HepG2 (cell line): Measurements from ENCODE around the gene FNIP2. TPM values are rescaled to one million over a fixed set of nuclear protein-coding genes. Genes with fewer than 3 reads are reported as not detected.

ENCODE experiments used
- ATAC-seq: fragments of 200-7000 bp; cut with Tn5 transposase; 3 replicates; pipeline ENCODE4 v1.9.1; 2020; ENCODE audit warnings: mild to moderate bottlenecking, moderate library complexity
- BruUV-seq: library from RNA; stranded (reverse); fragments of 400-500 nt; replicated peaks from 2 replicates; lab custom pipeline; 2021; lab: Mats Ljungman, UMichigan
- CTCF ChIA-PET: fragments of 300-600 bp; formaldehyde crosslinking; extraction: SDS; loops from one replicate; lab custom pipeline; 2021; ENCODE audit warnings: low total read pairs, inconsistent platforms, low intra/inter-chr PET ratio; lab: Yijun Ruan, JAX
- POLR2A ChIA-PET: fragments of 350-600 bp; sonication (Branson Sonifier 250); formaldehyde crosslinking; loops from one replicate; lab custom pipeline; 2020; ENCODE audit warnings: antibody characterized with exemption, inconsistent platforms; lab: Yijun Ruan, JAX
- DNase-seq: peaks from one replicate; pipeline ENCODE4 v3.0.0-alpha.2; 2015; ENCODE audit warnings: low spot score
- FAIRE-seq: peaks from 3 replicates; lab custom pipeline; 2011; peaks lifted over from hg19 to GRCh38; lab: Jason Lieb, UNC
- H2AFZ ChIP-seq: one replicate; pipeline ENCODE4 v1.6.1; 2011; ENCODE audit warnings: low read length, inconsistent platforms
- H3K27ac ChIP-seq: fragments of 300-600 bp; 3 replicates; pipeline ENCODE4 v1.8.0; 2011; ENCODE audit warnings: mixed run types, mild to moderate bottlenecking, mixed read lengths, low read length, inconsistent platforms; ENCODE audit not compliant: insufficient read depth; ENCODE audit errors: extremely low read length
- H3K27me3 ChIP-seq, 2 experiments: fragments of 200-600 bp in 1 of 2; 2 replicates in 1 of 2; 3 replicates in 1 of 2; pipeline versions ENCODE4 v1.6.0 to v1.8.0; 2011; ENCODE audit warnings: low read length in 2 of 2, mild to moderate bottlenecking in 2 of 2, moderate library complexity in 2 of 2, inconsistent platforms in 1 of 2; ENCODE audit not compliant: insufficient read depth in 2 of 2, control insufficient read depth in 1 of 2
- H3K36me3 ChIP-seq, 2 experiments: fragments of 200-600 bp in 1 of 2; replicated peaks in 1 of 2; 2 replicates in 1 of 2; 3 replicates in 1 of 2; pipeline versions ENCODE4 v1.5.1 to v1.8.0; 2011; ENCODE audit warnings: low read length in 2 of 2, inconsistent platforms in 1 of 2; ENCODE audit not compliant: insufficient read depth in 2 of 2, control insufficient read depth in 1 of 2
- H3K4me1 ChIP-seq: 2 replicates; pipeline ENCODE4 v1.5.1; 2012; ENCODE audit warnings: low read length, inconsistent platforms; ENCODE audit not compliant: insufficient read depth
- H3K4me2 ChIP-seq: 2 replicates; pipeline ENCODE4 v1.6.0; 2011; ENCODE audit warnings: low read depth, low read length, inconsistent platforms
- H3K4me3 ChIP-seq, 3 experiments: fragments of 200-600 bp in 1 of 3; sonication (generic), shearing (Covaris generic) in 1 of 3; replicated peaks in 1 of 3; 2 replicates each; pipeline ENCODE4 v1.5.1; 2011 to 2016; ENCODE audit warnings: low read length in 3 of 3, inconsistent platforms in 2 of 3, low read depth in 2 of 3, mild to moderate bottlenecking in 2 of 3, control low read depth in 1 of 3, mixed read lengths in 1 of 3; ENCODE audit not compliant: insufficient read depth in 1 of 3
- H3K79me2 ChIP-seq: one replicate; pipeline ENCODE4 v1.6.1; 2011; ENCODE audit warnings: low read length, inconsistent platforms; ENCODE audit not compliant: insufficient read depth
- H3K9ac ChIP-seq: 2 replicates; pipeline ENCODE4 v1.6.0; 2011; ENCODE audit warnings: mild to moderate bottlenecking, low read depth, low read length, inconsistent platforms; ENCODE audit not compliant: insufficient read depth
- H3K9me3 ChIP-seq: 2 replicates; pipeline ENCODE4 v1.5.1; 2012; ENCODE audit warnings: mild to moderate bottlenecking, low read length
- H4K20me1 ChIP-seq: 2 replicates; pipeline ENCODE4 v1.6.0; 2011; ENCODE audit warnings: inconsistent platforms, mild to moderate bottlenecking, low read length, moderate library complexity; ENCODE audit not compliant: insufficient read depth
- DZIP1 ChIP-seq: sonication (generic); formaldehyde crosslinking; IDR thresholded peaks from 2 replicates; pipeline ENCODE4 v1.5.0; 2020; ENCODE audit warnings: mild to moderate bottlenecking, missing genetic modification reagents
- FOSL2 ChIP-seq: sonication (generic); formaldehyde crosslinking; IDR thresholded peaks from 2 replicates; pipeline ENCODE4 v1.4.0; 2020; ENCODE audit warnings: missing genetic modification reagents
- LCORL ChIP-seq, 2 experiments: fragments of 450-650 bp in 1 of 2; sonication (generic) in 1 of 2; formaldehyde crosslinking in 1 of 2; IDR thresholded peaks; 2 replicates each; pipeline versions ENCODE4 v1.5.0 to v1.6.1; 2017 to 2020; ENCODE audit warnings: antibody characterized with exemption in 1 of 2, missing genetic modification reagents in 1 of 2
- NFE2L2 ChIP-seq: fragments of 150-350 bp; IDR thresholded peaks from 2 replicates; pipeline ENCODE4 v1.6.1; 2014; ENCODE audit warnings: low read length
- NR2F1 ChIP-seq, 2 experiments: fragments of 450-650 bp in 1 of 2; formaldehyde crosslinking in 1 of 2; IDR thresholded peaks; 2 replicates each; pipeline versions ENCODE4 v1.5.0 to v1.6.1; 2016 to 2020; ENCODE audit warnings: mild to moderate bottlenecking in 1 of 2, missing compliant biosample characterization in 1 of 2, missing genetic modification reagents in 1 of 2, moderate library complexity in 1 of 2
- RBFOX2 ChIP-seq: fragments of 200-400 bp; formaldehyde crosslinking; IDR thresholded peaks from 2 replicates; pipeline ENCODE4 v1.6.1; 2017; ENCODE audit warnings: low read depth, mild to moderate bottlenecking, low read length
- REL ChIP-seq: sonication (generic); formaldehyde crosslinking; conservative IDR thresholded peaks from 2 replicates; pipeline ENCODE4 v1.8.0; 2022; ENCODE audit warnings: mild to moderate bottlenecking, missing genetic modification reagents, moderate library complexity
- SCMH1 ChIP-seq: sonication (generic); formaldehyde crosslinking; IDR thresholded peaks from 2 replicates; pipeline ENCODE4 v1.9.0; 2021; ENCODE audit warnings: missing genetic modification reagents, mild to moderate bottlenecking, borderline replicate concordance
- SNRNP70 ChIP-seq: fragments of 200-400 bp; formaldehyde crosslinking; IDR thresholded peaks from 2 replicates; pipeline ENCODE4 v1.6.1; 2017; ENCODE audit warnings: mild to moderate bottlenecking, low read depth, low read length, moderate library complexity
- TBX2 ChIP-seq: sonication (generic); formaldehyde crosslinking; IDR thresholded peaks from 2 replicates; pipeline ENCODE4 v1.5.0; 2020; ENCODE audit warnings: missing genetic modification reagents, mild to moderate bottlenecking, borderline replicate concordance
- ZMAT5 ChIP-seq: sonication (generic); formaldehyde crosslinking; IDR thresholded peaks from 2 replicates; pipeline ENCODE4 v1.5.0; 2020; ENCODE audit warnings: mild to moderate bottlenecking, low read depth, missing genetic modification reagents, borderline replicate concordance
- ZNF44 ChIP-seq: sonication (generic); formaldehyde crosslinking; IDR thresholded peaks from 2 replicates; pipeline ENCODE4 v1.5.1; 2020; ENCODE audit warnings: mild to moderate bottlenecking, missing genetic modification reagents
- WGBS: methylation state at CpG from one replicate; pipeline ENCODE4 v1.1.6; 2017; ENCODE audit warnings: low lambda C conversion rate; 5-methylcytosine and 5-hydroxymethylcytosine counted together
- in situ Hi-C: cut with HindIII; loops from 2 replicates; pipeline ENCODE4 v1.10.0; 2017; ENCODE audit warnings: low pct_unique_long_range_greater_than_20kb; ENCODE audit not compliant: extremely low pct_ligation_motif_present
- intact Hi-C: fragments of 100-400 bp; cut with micrococcal nuclease; formaldehyde crosslinking; loops from one replicate; pipeline ENCODE4 v1.10.0; 2022; ENCODE audit not compliant: unreplicated experiment
- polyA plus RNA-seq, 8 experiments: library from polyadenylated mRNA; depleted of rRNA in 3 of 8; stranded (reverse) in 7 of 8; unstranded in 1 of 8; fragments of >200 nt; fragmentation: Illumina TruSeq in 4 of 8; extraction: Trizol in 4 of 8; gene quantifications; 2 replicates each; pipeline versions ENCODE4 v1.2.1 to v1.2.3, GENCODE V29; 2011 to 2016; ENCODE audit warnings: low read depth in 4 of 8, missing spikeins in 1 of 8, mixed read lengths in 1 of 8; ENCODE audit not compliant: insufficient read depth in 1 of 8
- total RNA-seq, 5 experiments: library from RNA; depleted of rRNA; stranded (reverse); fragments of >200 nt; fragmentation: Illumina TruSeq; extraction: Trizol; gene quantifications; 2 replicates each; pipeline ENCODE4 v1.2.3, GENCODE V29; 2016; ENCODE audit warnings: low read depth in 1 of 5

The FNIP2 gene
- total and polyA plus RNA-seq, 2 of the 13 experiments (the other 11 are each of a cell fraction or from before 2014, with no cell fraction given) = 15.5 to 21.0 TPM

GRCh38 chr4:158873795-158874401 is 105.1 kb downstream of the FNIP2 start:
- no peak overlapping the region for H2AFZ ChIP-seq
- no peak overlapping the region for H3K4me3 ChIP-seq
- TF ChIP-seq LCORL (IDR thresholded peaks at IDR 0.05) (no peak), LCORL (CRISPR knock-in tag; IDR thresholded peaks at IDR 0.05) (no peak), FOSL2 (CRISPR knock-in tag) (peak; percentile 10; the same call in 1 of the 2 replicates)
- 87% methylated on average over 4 of the region's 4 CpGs for WGBS
- no peaks in the 10 kb centered on the region for H3K4me1 ChIP-seq
- H3K9me3 ChIP-seq = no peaks in the 10 kb centered on the region
- intact Hi-C loops (no loop called here), in situ Hi-C loops (loop anchor here (25.0 kb wide), 1 partner anchor 563 kb away; no protein-coding TSS in a partner anchor)
- no peaks in the 10 kb centered on the region for H3K79me2 ChIP-seq
- ChIA-PET POLR2A (no interaction called here), CTCF (no interaction called here)
- H3K4me2 ChIP-seq = no peak overlapping the region
- no peaks in the 10 kb centered on the region for H3K27me3 ChIP-seq
- no peaks in the 10 kb centered on the region for H4K20me1 ChIP-seq
- BruUV-seq = no TSS peak
- H3K27ac ChIP-seq = no peak overlapping the region
- ATAC-seq (no peak), DNase-seq (peak; percentile 5), FAIRE-seq (no peak)
- H3K36me3 ChIP-seq = peaks cover 15 to 39% of the 10 kb centered on the region in 2 experiments; a peak in 4 of 5 replicates
- H3K9ac ChIP-seq = no peak overlapping the region

- Histone ChIP-seq H3K79me2 (no peaks in the 10 kb centered on the region), H3K4me1 (no peaks in the 10 kb centered on the region), H3K9ac (no peak overlapping the region), H3K9me3 (no peaks in the 10 kb centered on the region), H3K27ac (no peak overlapping the region), H4K20me1 (no peaks in the 10 kb centered on the region), H3K4me3 (no peak overlapping the region), H2AFZ (no peak overlapping the region), H3K4me2 (no peak overlapping the region), H3K36me3 (peaks cover 10 to 37% of the 10 kb centered on the region in 2 experiments; a peak in 4 of 5 replicates), H3K27me3 (no peaks in the 10 kb centered on the region)
- POLR2A ChIA-PET = no interaction called here
- ATAC-seq (peak; percentile 26; the same call in 1 of the 3 replicates), FAIRE-seq (no peak), DNase-seq (no peak)
- in situ Hi-C loops (no loop called here), intact Hi-C loops (no loop called here)
- BruUV-seq = no TSS peak
- CTCF ChIA-PET = no interaction called here
- 95% methylated on average over 4 of the region's 4 CpGs for WGBS
- TF ChIP-seq ZMAT5 (CRISPR knock-in tag) = no peak
- TF ChIP-seq TBX2 (CRISPR knock-in tag) = no peak
- TF ChIP-seq SNRNP70 = no peak
- no peak for TF ChIP-seq NR2F1 (CRISPR knock-in tag; IDR thresholded peaks at IDR 0.05)
- no peak for TF ChIP-seq RBFOX2
- TF ChIP-seq NFE2L2 = no peak
- no peak for TF ChIP-seq ZNF44 (CRISPR knock-in tag)
- no peak for TF ChIP-seq DZIP1 (CRISPR knock-in tag)
- TF ChIP-seq SCMH1 (CRISPR knock-in tag) = no peak
- no peak for TF ChIP-seq REL (CRISPR knock-in tag)
- TF ChIP-seq LCORL (IDR thresholded peaks at IDR 0.05) = no peak
- no peak for TF ChIP-seq LCORL (CRISPR knock-in tag; IDR thresholded peaks at IDR 0.05)
Observed at GRCh38 chr4:158875026-158875425, 106.2 kb downstream of the FNIP2 start.
